Measurements from ENCODE around the gene HSF5.

Gene HSF5

GRCh38 chr17:58476812-58477211, 11.4 kb downstream of the HSF5 start:
- TF ChIP-seq GATA2 (IDR thresholded peaks at IDR 0.05; ENCODE audit: low read depth, low read length), result no peak
- no peak for TF ChIP-seq GATA3 (IDR thresholded peaks at IDR 0.05; ENCODE audit: low read depth, low read length)

- TF ChIP-seq GATA3 (IDR thresholded peaks at IDR 0.05; ENCODE audit: low read depth, low read length), result no peak
- TF ChIP-seq GATA2 (IDR thresholded peaks at IDR 0.05; ENCODE audit: low read depth, low read length), result no peak
These were observed 12.2 kb downstream of the HSF5 start for GRCh38 chr17:58475985-58476384.

GRCh38 chr17:58470356-58470755, 17.9 kb downstream of the HSF5 start:
- no peak for TF ChIP-seq GATA2 (IDR thresholded peaks at IDR 0.05; ENCODE audit: low read depth, low read length)
- TF ChIP-seq GATA3 (IDR thresholded peaks at IDR 0.05; ENCODE audit: low read depth, low read length), result no peak

GRCh38 chr17:58468944-58469343, 19.3 kb downstream of the HSF5 start:
- TF ChIP-seq GATA3 (IDR thresholded peaks at IDR 0.05; ENCODE audit: low read depth, low read length) (no peak), GATA2 (IDR thresholded peaks at IDR 0.05; ENCODE audit: low read depth, low read length) (no peak)

GRCh38 chr17:58455491-58455890, 32.7 kb downstream of the HSF5 start:
- TF ChIP-seq GATA2 (IDR thresholded peaks at IDR 0.05; ENCODE audit: low read depth, low read length) (no peak), GATA3 (IDR thresholded peaks at IDR 0.05; ENCODE audit: low read depth, low read length) (no peak)

GRCh38 chr17:58452738-58453137, 35.5 kb downstream of the HSF5 start:
- TF ChIP-seq GATA3 (IDR thresholded peaks at IDR 0.05; ENCODE audit: low read depth, low read length) (no peak), GATA2 (IDR thresholded peaks at IDR 0.05; ENCODE audit: low read depth, low read length) (no peak)

GRCh38 chr17:58447039-58447975, 40.9 kb downstream of the HSF5 start:
- no peak for TF ChIP-seq GATA3 (IDR thresholded peaks at IDR 0.05; ENCODE audit: low read depth, low read length)
- TF ChIP-seq GATA2 (IDR thresholded peaks at IDR 0.05; ENCODE audit: low read depth, low read length), result no peak

- TF ChIP-seq GATA3 (IDR thresholded peaks at IDR 0.05; ENCODE audit: low read depth, low read length) (no peak), GATA2 (IDR thresholded peaks at IDR 0.05; ENCODE audit: low read depth, low read length) (no peak)
These were observed 42.1 kb downstream of the HSF5 start for GRCh38 chr17:58446086-58446485.

GRCh38 chr17:58436805-58437239, 51.4 kb downstream of the HSF5 start:
- TF ChIP-seq GATA2 (IDR thresholded peaks at IDR 0.05; ENCODE audit: low read depth, low read length) (no peak), GATA3 (IDR thresholded peaks at IDR 0.05; ENCODE audit: low read depth, low read length) (no peak)

- TF ChIP-seq GATA2 (IDR thresholded peaks at IDR 0.05; ENCODE audit: low read depth, low read length), result no peak
- no peak for TF ChIP-seq GATA3 (IDR thresholded peaks at IDR 0.05; ENCODE audit: low read depth, low read length)
These were observed 52.0 kb downstream of the HSF5 start for GRCh38 chr17:58436245-58436644.

- TF ChIP-seq GATA2 (IDR thresholded peaks at IDR 0.05; ENCODE audit: low read depth, low read length) (no peak), GATA3 (IDR thresholded peaks at IDR 0.05; ENCODE audit: low read depth, low read length) (no peak)
These were observed 55.2 kb downstream of the HSF5 start for GRCh38 chr17:58432806-58433573.

GRCh38 chr17:58427807-58428206, 60.4 kb downstream of the HSF5 start:
- TF ChIP-seq GATA2 (IDR thresholded peaks at IDR 0.05; ENCODE audit: low read depth, low read length) (no peak), GATA3 (IDR thresholded peaks at IDR 0.05; ENCODE audit: low read depth, low read length) (no peak)

GRCh38 chr17:58421711-58422110, 66.5 kb downstream of the HSF5 start:
- TF ChIP-seq GATA3 (IDR thresholded peaks at IDR 0.05; ENCODE audit: low read depth, low read length) (no peak), GATA2 (IDR thresholded peaks at IDR 0.05; ENCODE audit: low read depth, low read length) (no peak)

GRCh38 chr17:58420827-58421226, 67.4 kb downstream of the HSF5 start:
- TF ChIP-seq GATA2 (IDR thresholded peaks at IDR 0.05; ENCODE audit: low read depth, low read length), result no peak
- no peak for TF ChIP-seq GATA3 (IDR thresholded peaks at IDR 0.05; ENCODE audit: low read depth, low read length)

All from SH-SY5Y (cell line).